Activated CD4-positive, alpha-beta T cell treated with anti-CD3 and anti-CD28 coated beads, Interleukin-2, Interleukin-6, amounts not matched to agents 100 ng/mL and 50 ng/mL, durations not matched to agents 16 hours and 8 hours (primary cell): ENCODE measurements around the gene ERBB4.
"Not testable (repeated sequence)": the region's sequence is repeated elsewhere in the genome, so short reads cannot be mapped to it uniquely, and the experiment has no call there.

Experiments
- DNase-seq: peaks from one replicate; pipeline ENCODE4 v3.0.0-alpha.2; 2020

ERBB4 gene

GRCh38 chr2:211766689-211767088 lies 771.9 kb downstream of the ERBB4 start:
- DNase-seq, result no peak

GRCh38 chr2:211762479-211762878 lies 776.1 kb downstream of the ERBB4 start:
- DNase-seq, result no peak

- no peak for DNase-seq
Observed at GRCh38 chr2:211760103-211760502, 778.5 kb downstream of the ERBB4 start.

- DNase-seq, result no peak
Observed at GRCh38 chr2:211756266-211756665, 782.3 kb downstream of the ERBB4 start.

- DNase-seq, result no peak
Observed at GRCh38 chr2:211755187-211755586, 783.4 kb downstream of the ERBB4 start.

- no peak for DNase-seq
Observed at GRCh38 chr2:211751848-211752247, 786.8 kb downstream of the ERBB4 start.

GRCh38 chr2:211748339-211748738 lies 790.3 kb downstream of the ERBB4 start:
- DNase-seq, result no peak

GRCh38 chr2:211745295-211746097 lies 793.1 kb downstream of the ERBB4 start:
- peak; percentile 65 for DNase-seq

GRCh38 chr2:211744379-211744778 lies 794.2 kb downstream of the ERBB4 start:
- no peak for DNase-seq

- DNase-seq, result no peak
Observed at GRCh38 chr2:211741966-211742365, 796.6 kb downstream of the ERBB4 start.

GRCh38 chr2:211737282-211737681 lies 801.3 kb downstream of the ERBB4 start:
- DNase-seq, result no peak

- no peak for DNase-seq
Observed at GRCh38 chr2:211730215-211730614, 808.4 kb downstream of the ERBB4 start.

GRCh38 chr2:211729433-211729832 lies 809.2 kb downstream of the ERBB4 start:
- no peak for DNase-seq

- DNase-seq, result no peak
Observed at GRCh38 chr2:211724933-211725332, 813.7 kb downstream of the ERBB4 start.

- no peak for DNase-seq
Observed at GRCh38 chr2:211723398-211723797, 815.2 kb downstream of the ERBB4 start.

GRCh38 chr2:211722928-211723327 lies 815.7 kb downstream of the ERBB4 start:
- no peak for DNase-seq

GRCh38 chr2:211721874-211722273 lies 816.7 kb downstream of the ERBB4 start:
- not testable (repeated sequence) for DNase-seq

GRCh38 chr2:211709389-211709788 lies 829.2 kb downstream of the ERBB4 start:
- no peak for DNase-seq

GRCh38 chr2:211692689-211693088 lies 845.9 kb downstream of the ERBB4 start:
- no peak for DNase-seq

GRCh38 chr2:211690736-211691135 lies 847.9 kb downstream of the ERBB4 start:
- DNase-seq, result no peak

- no peak for DNase-seq
Observed at GRCh38 chr2:211688196-211688595, 850.4 kb downstream of the ERBB4 start.

GRCh38 chr2:211674715-211675114 lies 863.9 kb downstream of the ERBB4 start:
- DNase-seq, result no peak

- no peak for DNase-seq
Observed at GRCh38 chr2:211673133-211673905, 865.3 kb downstream of the ERBB4 start.

GRCh38 chr2:211671977-211672376 lies 866.6 kb downstream of the ERBB4 start:
- DNase-seq, result no peak
